Measurements from ENCODE around the gene RGPD8. TPM values are rescaled to one million over a fixed set of nuclear protein-coding genes. Genes with fewer than 3 reads are reported as not detected.

RGPD8 gene
- total RNA-seq, 1 donor from 2014 or later: 20.0 TPM

DNA sequence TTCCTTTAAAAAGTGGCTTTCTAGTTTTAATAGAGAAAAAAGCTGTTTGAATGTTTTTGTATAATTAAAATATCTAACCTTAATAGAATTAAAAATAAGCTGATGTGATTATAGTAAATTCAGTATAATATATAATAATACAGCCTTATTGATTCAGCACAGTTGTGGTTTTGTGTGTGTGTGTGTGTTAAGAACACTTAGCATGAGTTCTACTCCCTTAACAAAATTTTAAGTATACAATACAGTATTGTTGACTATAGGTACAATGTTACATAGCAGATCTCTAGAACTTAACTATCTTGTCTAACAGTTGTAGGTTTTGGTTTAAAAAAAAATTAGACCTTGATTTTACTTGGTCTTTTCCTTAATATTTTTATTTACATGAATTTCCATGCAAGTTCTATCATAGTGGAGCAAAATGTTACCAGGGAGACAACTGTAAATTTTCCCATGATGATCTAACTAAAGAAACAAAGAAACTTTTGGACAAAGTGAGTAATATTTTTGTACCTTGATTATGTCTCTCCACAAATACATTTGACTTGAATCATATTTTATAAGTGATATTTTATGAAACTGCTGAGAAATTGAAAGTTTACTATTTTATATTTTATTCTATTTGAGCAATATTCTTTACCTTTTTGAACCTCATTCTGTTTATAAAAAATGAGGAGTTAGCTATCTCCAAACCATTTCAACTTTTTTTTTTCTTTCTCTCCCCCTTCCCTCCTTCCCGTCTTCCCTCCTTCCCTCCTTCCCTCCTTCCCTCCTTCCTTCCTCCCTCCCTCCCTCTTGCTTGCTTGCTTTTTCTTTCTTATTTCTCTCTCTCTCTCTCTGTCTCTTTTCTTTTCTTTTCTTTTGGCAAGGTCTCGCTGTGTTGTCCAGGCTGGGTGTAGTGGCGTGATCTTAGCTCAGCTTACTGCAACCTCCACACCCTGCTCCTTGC, 111.8 kb downstream of the RGPD8 start:
- Histone ChIP-seq H3K4me3 (no peak overlapping the region), H3K4me1 (no peaks in the 10 kb centered on the region), H3K27ac (no peak overlapping the region), H3K36me3 (peaks cover 27% of the 10 kb centered on the region), H3K27me3 (no peaks in the 10 kb centered on the region), H3K9me3 (no peaks in the 10 kb centered on the region)
- intact Hi-C loops (cut with DNase I): no loop called here
- TF ChIP-seq, protein P1, sequence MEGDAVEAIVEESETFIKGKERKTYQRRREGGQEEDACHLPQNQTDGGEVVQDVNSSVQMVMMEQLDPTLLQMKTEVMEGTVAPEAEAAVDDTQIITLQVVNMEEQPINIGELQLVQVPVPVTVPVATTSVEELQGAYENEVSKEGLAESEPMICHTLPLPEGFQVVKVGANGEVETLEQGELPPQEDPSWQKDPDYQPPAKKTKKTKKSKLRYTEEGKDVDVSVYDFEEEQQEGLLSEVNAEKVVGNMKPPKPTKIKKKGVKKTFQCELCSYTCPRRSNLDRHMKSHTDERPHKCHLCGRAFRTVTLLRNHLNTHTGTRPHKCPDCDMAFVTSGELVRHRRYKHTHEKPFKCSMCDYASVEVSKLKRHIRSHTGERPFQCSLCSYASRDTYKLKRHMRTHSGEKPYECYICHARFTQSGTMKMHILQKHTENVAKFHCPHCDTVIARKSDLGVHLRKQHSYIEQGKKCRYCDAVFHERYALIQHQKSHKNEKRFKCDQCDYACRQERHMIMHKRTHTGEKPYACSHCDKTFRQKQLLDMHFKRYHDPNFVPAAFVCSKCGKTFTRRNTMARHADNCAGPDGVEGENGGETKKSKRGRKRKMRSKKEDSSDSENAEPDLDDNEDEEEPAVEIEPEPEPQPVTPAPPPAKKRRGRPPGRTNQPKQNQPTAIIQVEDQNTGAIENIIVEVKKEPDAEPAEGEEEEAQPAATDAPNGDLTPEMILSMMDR (IDR thresholded peaks at IDR 0.05): no peak
- DNase-seq (no peak), ATAC-seq (no peak)

Other genes with a start within 250 kb of the RGPD8 start
- 5.2 TPM for gene ZC3H8, start 178.6 kb downstream of the RGPD8 start, total RNA-seq
- gene ZC3H6, start 158.0 kb downstream of the RGPD8 start, total RNA-seq: 16.6 TPM
- gene TTL, start 48.5 kb upstream of the RGPD8 start, total RNA-seq: 45.4 TPM
- 22.1 TPM for gene POLR1B, start 108.8 kb upstream of the RGPD8 start, total RNA-seq
- 23.9 TPM for gene CHCHD5, start 151.0 kb upstream of the RGPD8 start, total RNA-seq
- gene SLC20A1, start 212.3 kb upstream of the RGPD8 start, total RNA-seq: 59.4 TPM

Data from upper lobe of right lung (tissue), 1 donor.